Liver (tissue), 9 donors: Measurements from ENCODE around the gene SLAIN2. TPM values are rescaled to one million over a fixed set of nuclear protein-coding genes. Genes with fewer than 3 reads are reported as not detected.

ENCODE experiments used
- DNase-seq: peaks from one replicate; pipeline ENCODE4 v3.0.0-alpha.2; 2017; ENCODE audit warnings: low spot score
- H3K27ac ChIP-seq, 2 donors: one replicate each; pipeline ENCODE4 v1.7.0; 2013; ENCODE audit warnings: inconsistent platforms in 2 of 2, low read length in 2 of 2, control low read depth in 1 of 2, low read depth in 1 of 2, mild to moderate bottlenecking in 1 of 2
- H3K27me3 ChIP-seq, 4 donors: one replicate each; pipeline versions ENCODE4 v1.6.1 to v1.7.0; 2013; ENCODE audit warnings: low read length in 3 of 4, inconsistent platforms in 1 of 4, mild to moderate bottlenecking in 1 of 4, moderate library complexity in 1 of 4; ENCODE audit not compliant: control insufficient read depth in 4 of 4, insufficient read depth in 4 of 4
- H3K36me3 ChIP-seq, 4 donors: one replicate each; pipeline versions ENCODE4 v1.6.1 to v1.7.0; 2013; ENCODE audit warnings: low read length in 3 of 4, mild to moderate bottlenecking in 3 of 4, low read depth in 1 of 4, moderate library complexity in 1 of 4; ENCODE audit not compliant: control insufficient read depth in 4 of 4, insufficient read depth in 3 of 4
- H3K4me1 ChIP-seq, 4 donors: one replicate each; pipeline versions ENCODE4 v1.6.1 to v1.7.0; 2013; ENCODE audit warnings: low read length in 3 of 4, mild to moderate bottlenecking in 3 of 4, moderate library complexity in 1 of 4; ENCODE audit not compliant: control insufficient read depth in 4 of 4, insufficient read depth in 4 of 4
- H3K4me3 ChIP-seq, 3 donors: one replicate each; pipeline versions ENCODE4 v1.6.1 to v1.7.0; 2013; ENCODE audit warnings: low read length in 3 of 3, control low read depth in 1 of 3, low read depth in 1 of 3, mild to moderate bottlenecking in 1 of 3
- H3K9ac ChIP-seq, 2 donors: one replicate each; pipeline ENCODE4 v1.7.0; 2013; ENCODE audit warnings: low read length in 2 of 2, mild to moderate bottlenecking in 2 of 2, moderate library complexity in 2 of 2, control low read depth in 1 of 2, low read depth in 1 of 2
- H3K9me3 ChIP-seq, 4 donors: one replicate each; pipeline versions ENCODE4 v1.6.1 to v1.7.0; 2013; ENCODE audit warnings: low read length in 3 of 4; ENCODE audit not compliant: control insufficient read depth in 4 of 4
- ATF3 ChIP-seq: IDR thresholded peaks from 2 replicates; pipeline ENCODE4 v1.6.1; 2016; ENCODE audit warnings: antibody characterized with exemption
- CTCF ChIP-seq: fragments of 150-350 bp; IDR thresholded peaks from 2 replicates; pipeline ENCODE4 v1.5.1; 2017; ENCODE audit warnings: improper control_type of control experiment, low read depth, low read length; ENCODE audit not compliant: missing input control
- EGR1 ChIP-seq, 2 donors: IDR thresholded peaks; 2 replicates each; pipeline ENCODE4 v1.6.1; 2016 to 2018; ENCODE audit warnings: antibody characterized with exemption in 2 of 2, low read depth in 2 of 2
- FOXA1 ChIP-seq: IDR thresholded peaks from 2 replicates; pipeline ENCODE4 v1.6.1; 2016; ENCODE audit warnings: antibody characterized with exemption
- GABPA ChIP-seq, 2 donors: IDR thresholded peaks in 1 of 2; conservative IDR thresholded peaks in 1 of 2; 2 replicates each; pipeline ENCODE4 v1.6.1; 2016; ENCODE audit warnings: antibody characterized with exemption in 2 of 2, mild to moderate bottlenecking in 1 of 2, moderate library complexity in 1 of 2
- HNF4A ChIP-seq, 2 donors: conservative IDR thresholded peaks; 2 replicates each; pipeline ENCODE4 v1.6.1; 2016; ENCODE audit warnings: antibody characterized with exemption in 2 of 2, mild to moderate bottlenecking in 2 of 2
- HNF4G ChIP-seq: IDR thresholded peaks from 2 replicates; pipeline ENCODE4 v1.6.1; 2016; ENCODE audit warnings: antibody characterized with exemption
- JUND ChIP-seq, 2 donors: IDR thresholded peaks; 2 replicates each; pipeline ENCODE4 v1.6.1; 2016; ENCODE audit warnings: antibody characterized with exemption in 2 of 2
- MAX ChIP-seq: IDR thresholded peaks from 2 replicates; pipeline ENCODE4 v1.6.1; 2016; ENCODE audit warnings: antibody characterized with exemption
- NR2F2 ChIP-seq: IDR thresholded peaks from 2 replicates; pipeline ENCODE4 v1.6.1; 2016; ENCODE audit warnings: antibody characterized with exemption
- RAD21 ChIP-seq, 2 donors: IDR thresholded peaks; 2 replicates each; pipeline ENCODE4 v1.6.1; 2016; ENCODE audit warnings: antibody characterized with exemption in 2 of 2, mild to moderate bottlenecking in 2 of 2
- REST ChIP-seq: IDR thresholded peaks from 2 replicates; pipeline ENCODE4 v1.6.1; 2016; ENCODE audit warnings: antibody characterized with exemption, mild to moderate bottlenecking
- RXRA ChIP-seq, 2 donors: IDR thresholded peaks; 2 replicates each; pipeline ENCODE4 v1.6.1; 2017 to 2018; ENCODE audit warnings: antibody characterized with exemption in 2 of 2, mild to moderate bottlenecking in 1 of 2
- SP1 ChIP-seq: IDR thresholded peaks from 2 replicates; pipeline ENCODE4 v1.6.1; 2018; ENCODE audit warnings: antibody characterized with exemption, mild to moderate bottlenecking
- TAF1 ChIP-seq: conservative IDR thresholded peaks from 2 replicates; pipeline ENCODE4 v1.6.1; 2016; ENCODE audit warnings: antibody characterized with exemption, mild to moderate bottlenecking
- YY1 ChIP-seq: IDR thresholded peaks from 2 replicates; pipeline ENCODE4 v1.6.1; 2016; ENCODE audit warnings: antibody characterized with exemption, mild to moderate bottlenecking
- ZBTB33 ChIP-seq: IDR thresholded peaks from 2 replicates; pipeline ENCODE4 v1.6.1; 2016; ENCODE audit warnings: antibody characterized with exemption
- WGBS: extraction: QIAGEN DNeasy Blood & Tissue Kit; methylation state at CpG from one replicate; pipeline ENCODE4 v1.1.7; 2013; 5-methylcytosine and 5-hydroxymethylcytosine counted together
- polyA plus RNA-seq, 2 donors: library from polyadenylated mRNA; stranded (reverse) in 1 of 2; unstranded in 1 of 2; fragments of 200-250 nt in 1 of 2; fragments of >200 nt in 1 of 2; fragmentation: Nextera tagmentation in 1 of 2; extraction: Ambion mirVana in 1 of 2; gene quantifications; one replicate each; pipeline versions ENCODE4 v1.2.1 to v1.2.3, GENCODE V29; 2013 to 2015
- total RNA-seq, 2 donors: library from RNA; depleted of rRNA; stranded (reverse); fragments of >200 nt; gene quantifications; one replicate each; pipeline ENCODE4 v1.2.3, GENCODE V29; 2014
- donor health status: healthy.
- donor health status: healthy.
- donor health status: healthy.
- donor health status: healthy.
- donor health status: healthy.

SLAIN2 gene
- total and polyA plus RNA-seq, 4 donors, result 12.1 to 32.5 (median 16.6) TPM

- no peaks in the 10 kb centered on the region for H3K4me1 ChIP-seq
- no peak overlapping the region for H3K9ac ChIP-seq
- no peaks in the 10 kb centered on the region for H3K36me3 ChIP-seq
- 48% methylated on average over 2 of the region's 2 CpGs for WGBS
- no peak for TF ChIP-seq JUND (IDR thresholded peaks at IDR 0.05)
- no peak for TF ChIP-seq HNF4G
- no peak for TF ChIP-seq RXRA (IDR thresholded peaks at IDR 0.05)
- no peak for TF ChIP-seq REST
- TF ChIP-seq SP1, result no peak
- TF ChIP-seq MAX, result no peak
- no peak for TF ChIP-seq GABPA (IDR thresholded peaks at IDR 0.05 in 1 of 2, conservative IDR thresholded peaks at IDR 0.05 in 1 of 2)
- no peak for TF ChIP-seq EGR1 (IDR thresholded peaks at IDR 0.05; ENCODE audit: low read depth in 2 of 2)
- no peak for TF ChIP-seq NR2F2
- TF ChIP-seq TAF1, result no peak
- no peaks in the 10 kb centered on the region for H3K27me3 ChIP-seq
- no peak for DNase-seq
- no peak overlapping the region for H3K4me3 ChIP-seq
- no peak overlapping the region for H3K27ac ChIP-seq
- H3K9me3 ChIP-seq, result no peaks in the 10 kb centered on the region
Measured at GRCh38 chr4:48470570-48470969, 129.2 kb downstream of the SLAIN2 start.

- DNase-seq, result no peak
- 88% methylated on average over 1 of the region's 1 CpG for WGBS
Measured at GRCh38 chr4:48472794-48473193, 131.5 kb downstream of the SLAIN2 start.

More at GRCh38 chr4:48472794-48473193, 131.5 kb downstream of the SLAIN2 start:
- Histone ChIP-seq H3K27ac (no peak overlapping the region), H3K9me3 (no peaks in the 10 kb centered on the region), H3K4me3 (no peak overlapping the region), H3K36me3 (no peaks in the 10 kb centered on the region), H3K9ac (no peak overlapping the region), H3K4me1 (no peaks in the 10 kb centered on the region), H3K27me3 (no peaks in the 10 kb centered on the region)
- TF ChIP-seq CTCF (no peak), FOXA1 (no peak), ATF3 (no peak), RAD21 (IDR thresholded peaks at IDR 0.05) (no peak), GABPA (IDR thresholded peaks at IDR 0.05 in 1 of 2, conservative IDR thresholded peaks at IDR 0.05 in 1 of 2) (no peak), NR2F2 (no peak), MAX (no peak), YY1 (no peak), HNF4G (no peak), RXRA (IDR thresholded peaks at IDR 0.05) (no peak), TAF1 (no peak), HNF4A (conservative IDR thresholded peaks at IDR 0.05) (no peak), ZBTB33 (no peak), REST (no peak)
